Mesenchymal stem cell (in vitro differentiated cells and primary cell): ENCODE data around the gene FILIP1L.

Experiments used
- DNase-seq: peaks from one replicate; pipeline ENCODE4 v3.0.0-alpha.2; 2013
- H2AFZ ChIP-seq: one replicate; pipeline ENCODE4 v1.6.1; 2013; ENCODE audit warnings: low read depth, mild to moderate bottlenecking, control low read depth, inconsistent platforms, low read length, moderate library complexity
- H2AK5ac ChIP-seq: 2 replicates; pipeline ENCODE4 v1.6.1; 2013; ENCODE audit warnings: low read length, moderate library complexity, mild to moderate bottlenecking, inconsistent platforms; ENCODE audit not compliant: severe bottlenecking
- H2BK120ac ChIP-seq: one replicate; pipeline ENCODE4 v1.6.1; 2013; ENCODE audit warnings: low read depth, mild to moderate bottlenecking, inconsistent platforms, low read length, moderate library complexity
- H2BK12ac ChIP-seq, 2 experiments: one replicate each; pipeline ENCODE4 v1.6.1; 2013; ENCODE audit warnings: inconsistent platforms in 2 of 2, low read length in 2 of 2, mild to moderate bottlenecking in 2 of 2, moderate library complexity in 2 of 2, control low read depth in 1 of 2
- H2BK15ac ChIP-seq: one replicate; pipeline ENCODE4 v1.6.1; 2013; ENCODE audit warnings: mild to moderate bottlenecking, low read depth, inconsistent platforms; ENCODE audit not compliant: poor library complexity, severe bottlenecking
- H2BK5ac ChIP-seq: 2 replicates; pipeline ENCODE4 v1.6.1; 2013; ENCODE audit warnings: low read depth, mild to moderate bottlenecking, low read length, control low read depth, inconsistent platforms; ENCODE audit not compliant: poor library complexity, severe bottlenecking
- H3K14ac ChIP-seq, 2 experiments: one replicate each; pipeline ENCODE4 v1.6.1; 2013; ENCODE audit warnings: inconsistent platforms in 2 of 2, low read length in 2 of 2, control low read depth in 1 of 2, mild to moderate bottlenecking in 1 of 2, moderate library complexity in 1 of 2
- H3K18ac ChIP-seq, 2 experiments: one replicate each; pipeline ENCODE4 v1.6.1; 2013; ENCODE audit warnings: inconsistent platforms in 2 of 2, low read length in 2 of 2, control low read depth in 1 of 2, low read depth in 1 of 2, mild to moderate bottlenecking in 1 of 2
- H3K23ac ChIP-seq, 2 experiments: one replicate each; pipeline ENCODE4 v1.6.1; 2013; ENCODE audit warnings: inconsistent platforms in 2 of 2, low read length in 2 of 2, mild to moderate bottlenecking in 2 of 2, moderate library complexity in 2 of 2, control low read depth in 1 of 2
- H3K27ac ChIP-seq: 2 replicates; pipeline ENCODE4 v1.5.1; 2013; ENCODE audit warnings: mild to moderate bottlenecking, moderate library complexity, low read length, control low read depth, inconsistent platforms; ENCODE audit not compliant: poor library complexity, severe bottlenecking
- H3K27me3 ChIP-seq, 2 experiments: 2 replicates each; pipeline versions ENCODE4 v1.6.1 to v1.7.0; 2013; ENCODE audit warnings: low read length in 2 of 2, mild to moderate bottlenecking in 2 of 2, moderate library complexity in 2 of 2, control low read depth in 1 of 2, inconsistent platforms in 1 of 2; ENCODE audit not compliant: control insufficient read depth in 1 of 2, insufficient read depth in 1 of 2
- H3K36me3 ChIP-seq, 2 experiments: 2 replicates each; pipeline versions ENCODE4 v1.6.1 to v1.7.0; 2013; ENCODE audit warnings: low read length in 2 of 2, control low read depth in 1 of 2, inconsistent platforms in 1 of 2, low read depth in 1 of 2, mild to moderate bottlenecking in 1 of 2; ENCODE audit not compliant: insufficient read depth in 2 of 2, control insufficient read depth in 1 of 2
- H3K4ac ChIP-seq, 2 experiments: one replicate each; pipeline ENCODE4 v1.6.1; 2013; ENCODE audit warnings: inconsistent platforms in 2 of 2, low read length in 2 of 2, mild to moderate bottlenecking in 2 of 2, moderate library complexity in 2 of 2, control low read depth in 1 of 2, low read depth in 1 of 2
- H3K4me1 ChIP-seq: 2 replicates; pipeline ENCODE4 v1.6.1; 2013; ENCODE audit warnings: low read depth, low read length, control low read depth; ENCODE audit not compliant: control insufficient read depth, insufficient read depth
- H3K4me2 ChIP-seq: 2 replicates; pipeline ENCODE4 v1.6.1; 2013; ENCODE audit warnings: low read length, mild to moderate bottlenecking, inconsistent platforms; ENCODE audit not compliant: poor library complexity, severe bottlenecking
- H3K4me3 ChIP-seq, 2 experiments: 2 replicates each; pipeline versions ENCODE4 v1.5.1 to v1.7.0; 2013; ENCODE audit warnings: low read length in 2 of 2, mild to moderate bottlenecking in 2 of 2, control low read depth in 1 of 2, low read depth in 1 of 2; ENCODE audit not compliant: insufficient read depth in 1 of 2
- H3K79me1 ChIP-seq: replicated peaks from 2 replicates; pipeline ENCODE4 v1.6.1; 2013; ENCODE audit warnings: mild to moderate bottlenecking, control low read depth, low read length, inconsistent platforms; ENCODE audit not compliant: poor library complexity, severe bottlenecking
- H3K9ac ChIP-seq: 2 replicates; pipeline ENCODE4 v1.7.0; 2013; ENCODE audit warnings: mild to moderate bottlenecking, low read length, moderate library complexity
- H3K9me3 ChIP-seq: 2 replicates; pipeline ENCODE4 v1.7.0; 2013; ENCODE audit warnings: mild to moderate bottlenecking, low read length; ENCODE audit not compliant: control insufficient read depth
- H4K8ac ChIP-seq: one replicate; pipeline ENCODE4 v1.6.1; 2013; ENCODE audit warnings: inconsistent platforms, mild to moderate bottlenecking, low read length, moderate library complexity
- H4K91ac ChIP-seq: one replicate; pipeline ENCODE4 v1.6.1; 2013; ENCODE audit warnings: mild to moderate bottlenecking, low read length, inconsistent platforms
- WGBS: methylation state at CpG from one replicate; pipeline ENCODE4 v1.1.7; 2013; ENCODE audit warnings: mixed read lengths; 5-methylcytosine and 5-hydroxymethylcytosine counted together

Gene FILIP1L

DNA sequence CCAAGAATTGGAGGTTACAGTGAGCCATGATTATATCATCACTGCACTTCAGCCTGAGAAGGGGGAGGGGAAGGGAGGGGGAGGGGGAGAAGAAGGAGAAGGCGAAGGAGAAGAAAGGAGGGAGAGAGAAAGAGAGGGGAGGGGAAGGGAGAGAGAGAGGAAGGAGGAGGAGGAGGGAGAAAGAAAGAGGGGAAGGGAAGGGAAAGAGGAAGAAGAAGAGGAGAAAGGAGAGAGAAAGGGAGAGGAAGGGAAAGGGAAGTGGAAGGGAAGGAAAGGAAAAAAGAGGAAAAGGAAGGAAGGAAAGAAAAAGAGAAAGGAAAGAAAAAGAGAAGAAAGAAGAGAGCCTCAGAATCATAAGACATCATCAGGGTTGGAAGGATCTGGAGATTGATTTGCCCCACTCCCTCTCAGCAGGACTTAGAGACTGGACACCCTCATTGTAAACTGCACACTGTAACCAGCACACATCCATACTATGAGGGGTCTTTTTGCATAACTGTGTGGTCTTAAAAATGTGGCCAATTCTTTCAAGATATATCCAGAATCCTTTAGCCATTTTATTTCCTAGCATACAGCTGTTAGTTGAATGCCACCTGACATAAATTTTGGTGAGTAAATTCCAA, 165.7 kb downstream of the FILIP1L start:
- H4K91ac ChIP-seq, result no peak overlapping the region
- DNase-seq, result no peak
- no peak overlapping the region for H2BK5ac ChIP-seq
- no peak overlapping the region for H3K9ac ChIP-seq
- no peaks in the 10 kb centered on the region for H3K27me3 ChIP-seq
- H3K4me1 ChIP-seq, result peaks cover 3% of the 10 kb centered on the region
- no peak overlapping the region for H3K18ac ChIP-seq
- no peak overlapping the region for H3K4me3 ChIP-seq
- H3K4me2 ChIP-seq, result no peak overlapping the region
- no peak overlapping the region for H3K4ac ChIP-seq
- 90% methylated on average over 1 of the region's 1 CpG for WGBS
- H3K79me1 ChIP-seq, result peaks cover 3% of the 10 kb centered on the region
- no peak overlapping the region for H3K14ac ChIP-seq
- H3K27ac ChIP-seq, result no peak overlapping the region
- peak overlapping the region; percentile 76 for H2AK5ac ChIP-seq
- H4K8ac ChIP-seq, result no peak overlapping the region
- no peak overlapping the region for H2BK12ac ChIP-seq
- no peaks in the 10 kb centered on the region for H3K36me3 ChIP-seq
- no peak overlapping the region for H2AFZ ChIP-seq
- no peak overlapping the region for H2BK120ac ChIP-seq
- H2BK15ac ChIP-seq, result no peak overlapping the region
- no peaks in the 10 kb centered on the region for H3K9me3 ChIP-seq
- H3K23ac ChIP-seq, result no peak overlapping the region

DNA sequence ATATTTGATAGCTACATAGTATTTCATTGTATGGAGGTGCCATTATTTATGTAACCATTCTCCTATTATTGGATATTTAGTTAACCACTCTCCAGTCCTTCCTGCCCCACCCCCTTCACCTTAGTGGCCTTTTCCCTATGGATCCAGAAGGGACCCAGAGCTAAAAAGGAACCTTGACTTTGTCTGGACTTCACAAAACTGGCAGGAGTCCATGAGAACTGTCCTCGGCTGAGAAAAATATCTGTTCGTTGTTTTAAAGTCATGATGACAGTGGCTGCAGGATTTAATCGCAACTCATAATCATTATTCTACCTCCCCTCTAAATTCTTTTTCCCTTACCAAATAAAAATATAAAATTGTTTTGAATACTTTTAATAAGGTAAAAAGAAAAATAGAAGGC, 166.9 kb downstream of the FILIP1L start:
- H3K18ac ChIP-seq, result no peak overlapping the region

DNA sequence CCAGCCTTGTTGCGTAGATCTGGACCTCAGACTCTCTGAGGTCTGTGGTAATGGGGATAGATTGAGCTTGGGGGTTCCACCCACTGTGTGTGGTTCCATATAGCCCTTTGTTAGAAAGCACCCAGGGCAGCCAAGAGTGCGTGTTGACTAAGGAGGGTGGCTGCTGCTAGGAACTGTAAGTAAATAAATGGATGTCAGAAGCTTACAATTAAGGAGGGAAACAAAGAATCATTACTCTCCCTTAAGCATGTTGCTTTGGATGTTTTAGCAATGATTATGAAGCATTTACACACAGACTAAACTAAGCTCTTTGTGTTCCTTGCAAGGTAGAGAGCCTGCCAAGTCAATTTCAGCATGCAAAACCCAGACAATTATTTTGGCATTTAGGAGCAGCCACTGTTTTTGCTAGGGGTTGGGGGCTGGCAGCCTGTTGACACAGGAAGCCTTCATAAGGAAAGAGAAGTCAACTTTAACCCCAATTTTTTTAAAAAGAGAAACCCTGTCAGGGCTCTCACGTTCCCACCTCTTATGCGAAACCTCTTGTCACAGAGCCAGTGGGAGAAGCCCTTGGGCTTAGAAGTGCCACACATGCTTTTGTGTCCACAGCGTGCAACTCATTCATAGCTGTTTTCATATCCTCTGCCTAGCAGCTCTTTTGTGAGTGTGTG, 168.8 kb downstream of the FILIP1L start:
- no peaks in the 10 kb centered on the region for H3K36me3 ChIP-seq
- no peak overlapping the region for H2BK15ac ChIP-seq
- H2AK5ac ChIP-seq, result peak overlapping the region; percentile 59
- no peak overlapping the region for H2BK5ac ChIP-seq
- peaks cover 3% of the 10 kb centered on the region for H3K79me1 ChIP-seq
- H3K18ac ChIP-seq, result no peak overlapping the region
- 81% methylated on average over 5 of the region's 5 CpGs for WGBS
- peak overlapping the region in 1 of 2 experiments; percentile 71 for H3K23ac ChIP-seq
- H3K4me3 ChIP-seq, result no peak overlapping the region
- H2AFZ ChIP-seq, result no peak overlapping the region
- no peak overlapping the region for H3K27ac ChIP-seq
- H3K4me1 ChIP-seq, result no peaks in the 10 kb centered on the region
- H3K4ac ChIP-seq, result no peak overlapping the region
- no peaks in the 10 kb centered on the region for H3K9me3 ChIP-seq
- H2BK12ac ChIP-seq, result no peak overlapping the region
- DNase-seq, result no peak
- no peak overlapping the region for H3K9ac ChIP-seq
- H4K91ac ChIP-seq, result no peak overlapping the region
- no peak overlapping the region for H3K4me2 ChIP-seq
- no peak overlapping the region for H2BK120ac ChIP-seq
- H3K14ac ChIP-seq, result no peak overlapping the region
- no peaks in the 10 kb centered on the region for H3K27me3 ChIP-seq
- no peak overlapping the region for H4K8ac ChIP-seq

More for the DNA sequence above, 166.9 kb downstream of the FILIP1L start:
- Histone ChIP-seq H3K23ac (no peak overlapping the region), H3K4me2 (no peak overlapping the region), H3K4me1 (peaks cover 3% of the 10 kb centered on the region), H3K14ac (no peak overlapping the region), H2AK5ac (peak overlapping the region; percentile 53), H3K4me3 (no peak overlapping the region), H3K9ac (no peak overlapping the region), H3K27me3 (no peaks in the 10 kb centered on the region), H2BK5ac (no peak overlapping the region), H2AFZ (no peak overlapping the region), H3K4ac (no peak overlapping the region), H3K9me3 (no peaks in the 10 kb centered on the region), H2BK15ac (no peak overlapping the region), H2BK120ac (no peak overlapping the region), H3K79me1 (peaks cover 3% of the 10 kb centered on the region), H3K36me3 (no peaks in the 10 kb centered on the region), H2BK12ac (no peak overlapping the region), H4K91ac (no peak overlapping the region), H3K27ac (no peak overlapping the region), H4K8ac (no peak overlapping the region)
- DNase-seq, result no peak
- WGBS, result 94% methylated on average over 2 of the region's 3 CpGs

DNA sequence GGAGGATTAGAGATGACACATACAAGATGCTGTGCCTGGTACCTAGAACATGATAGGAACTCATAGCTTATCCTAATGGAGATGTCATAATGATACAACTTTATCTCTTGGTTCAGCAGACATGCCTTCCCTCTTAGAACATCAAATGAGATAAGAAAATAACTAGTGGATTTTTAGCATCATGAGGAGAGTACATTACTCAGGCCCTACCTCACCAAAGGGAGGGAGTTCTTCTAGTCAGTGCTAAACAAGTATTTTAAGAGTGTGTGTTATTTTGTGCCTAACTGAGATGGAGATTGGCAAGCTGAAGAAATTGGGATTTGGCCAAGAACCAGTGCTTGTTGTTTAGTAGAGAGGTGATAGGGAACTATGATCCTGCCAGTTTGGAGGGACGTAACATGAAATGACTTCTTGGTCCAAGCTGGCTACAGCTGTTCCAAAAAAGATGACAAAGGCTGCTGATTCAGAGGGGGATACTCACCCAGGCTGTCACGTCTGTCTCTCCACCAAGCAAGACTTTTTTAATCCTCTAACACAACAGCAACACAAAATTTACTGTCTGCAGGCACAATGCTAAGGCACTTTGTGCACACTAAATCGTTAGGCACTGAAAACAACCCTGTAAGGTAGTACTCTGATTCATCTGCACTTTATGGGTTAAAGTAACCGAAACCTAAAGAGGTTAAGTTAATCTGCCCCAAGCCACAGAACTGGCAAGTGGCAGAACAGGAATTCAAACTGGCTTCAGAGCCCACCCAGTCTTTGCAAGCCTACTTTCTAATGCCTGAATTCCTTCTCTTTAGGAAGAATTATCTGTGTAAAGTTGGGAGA, 170.2 kb downstream of the FILIP1L start:
- Histone ChIP-seq H3K27ac (no peak overlapping the region), H3K23ac (no peak overlapping the region), H3K4me1 (no peaks in the 10 kb centered on the region), H3K14ac (no peak overlapping the region), H3K18ac (no peak overlapping the region), H3K27me3 (no peaks in the 10 kb centered on the region), H3K4me3 (no peak overlapping the region), H2BK12ac (no peak overlapping the region), H2BK15ac (no peak overlapping the region), H2BK5ac (no peak overlapping the region), H3K4ac (no peak overlapping the region), H3K36me3 (no peaks in the 10 kb centered on the region), H3K4me2 (no peak overlapping the region), H2AK5ac (no peak overlapping the region), H3K9ac (no peak overlapping the region), H4K91ac (no peak overlapping the region), H3K9me3 (no peaks in the 10 kb centered on the region), H3K79me1 (peaks cover 5% of the 10 kb centered on the region), H2BK120ac (no peak overlapping the region), H4K8ac (no peak overlapping the region), H2AFZ (no peak overlapping the region)
- 80% methylated on average over 4 of the region's 4 CpGs for WGBS
- no peak for DNase-seq
